Measurements from ENCODE around the gene PCYT2. TPM values are rescaled to one million over a fixed set of nuclear protein-coding genes. Genes with fewer than 3 reads are reported as not detected.

Gene PCYT2
- total and polyA plus RNA-seq, 10 of the 15 experiments (the other 5 are each of a cell fraction or from before 2014, with no cell fraction given), result 0.63 to 72.0 (median 45.0) TPM

GRCh38 chr17:81911277-81911961, at the start of gene PCYT2 (continued):
- TF ChIP-seq CREM (IDR thresholded peaks at IDR 0.05; ENCODE audit: low read depth) (no peak), STAT1 (conservative IDR thresholded peaks at IDR 0.05) (no peak), TCF12 (IDR thresholded peaks at IDR 0.05; ENCODE audit: low read depth, low read length) (peak; percentile 68; the same call in 1 of the 2 replicates), IRF3 (IDR thresholded peaks at IDR 0.05) (no peak), ATF7 (IDR thresholded peaks at IDR 0.05; ENCODE audit: low read depth) (no peak), ETV6 (conservative IDR thresholded peaks at IDR 0.05 in 1 of 2, IDR thresholded peaks at IDR 0.05 in 1 of 2; ENCODE audit: borderline replicate concordance in 1 of 2, low read depth in 1 of 2) (no peak), USF2 (IDR thresholded peaks at IDR 0.05; ENCODE audit: borderline replicate concordance, low read depth, low read length) (no peak; the same call in 1 of the 2 replicates), IRF5 (IDR thresholded peaks at IDR 0.05; ENCODE audit: borderline replicate concordance) (no peak), POLR2AphosphoS5 (IDR thresholded peaks at IDR 0.05; ENCODE audit: low read length) (0 out of 2 replicates have a peak, but pooled peaks have one; percentile 17), ASH2L (IDR thresholded peaks at IDR 0.05; ENCODE audit: borderline replicate concordance, low read depth) (no peak), SUPT20H (IDR thresholded peaks at IDR 0.05; ENCODE audit: borderline replicate concordance, control insufficient read depth, low read depth, low read length) (no peak), RELA (IDR thresholded peaks at IDR 0.05; ENCODE audit: borderline replicate concordance, partially characterized antibody) (no peak), KLF5 (IDR thresholded peaks at IDR 0.05; ENCODE audit: partially characterized antibody) (no peak), NFYA (IDR thresholded peaks at IDR 0.05; ENCODE audit: borderline replicate concordance, low read depth, low read length) (no peak), HDAC6 (IDR thresholded peaks at IDR 0.05; ENCODE audit: unreplicated experiment) (no peak), TBL1XR1 (IDR thresholded peaks at IDR 0.05; ENCODE audit: low read depth, low read length) (no peak), ZBTB4 (CRISPR knock-in tag; IDR thresholded peaks at IDR 0.05) (no peak), USF1 (IDR thresholded peaks at IDR 0.05; ENCODE audit: borderline replicate concordance, extremely low read length, insufficient read depth, low read depth, low read length) (peak; percentile 58), PAX5 (IDR thresholded peaks at IDR 0.05; ENCODE audit: borderline replicate concordance, low read depth, low read length) (no peak), EED (IDR thresholded peaks at IDR 0.05; ENCODE audit: low read depth) (no peak), ZZZ3 (IDR thresholded peaks at IDR 0.05; ENCODE audit: control insufficient read depth, insufficient read length, low read depth) (no peak), MYB (IDR thresholded peaks at IDR 0.05; ENCODE audit: borderline replicate concordance, low read depth, low read length) (no peak)

All from GM12878 (cell line).